HG03064 (cell line): Measurements from ENCODE around the gene CELA1.

Source experiments
- ATAC-seq: cut with Tn5 transposase; IDR thresholded peaks from one replicate; pipeline ENCODE4 v1.9.1; 2021; ENCODE audit warnings: low read depth; ENCODE audit not compliant: unreplicated experiment

CELA1 gene

DNA sequence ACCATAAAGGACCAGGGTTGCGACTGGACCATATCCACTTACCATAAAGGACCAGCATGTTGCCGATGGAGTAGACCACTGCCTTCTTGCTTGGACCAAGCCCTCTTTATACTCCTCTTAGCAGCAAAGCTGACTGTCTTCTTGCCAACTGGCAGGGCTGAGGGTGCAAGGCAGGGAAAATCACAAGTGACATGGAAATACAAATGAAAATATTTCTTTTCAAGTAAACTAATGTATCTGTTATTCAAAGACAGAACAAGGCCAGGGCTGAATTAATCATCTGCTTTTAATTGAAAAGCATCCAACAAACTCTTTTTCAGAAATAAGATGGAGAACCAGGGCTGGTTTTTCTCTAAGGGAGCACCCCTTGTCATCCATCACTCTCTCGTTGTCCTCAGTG is at the start of gene CELA1:
CELA1 (minus strand) TSS at position 99 of the 400 bp plus-strand sequence; CDS start at position 58, 41 bp downstream.
- no peak for ATAC-seq

DNA sequence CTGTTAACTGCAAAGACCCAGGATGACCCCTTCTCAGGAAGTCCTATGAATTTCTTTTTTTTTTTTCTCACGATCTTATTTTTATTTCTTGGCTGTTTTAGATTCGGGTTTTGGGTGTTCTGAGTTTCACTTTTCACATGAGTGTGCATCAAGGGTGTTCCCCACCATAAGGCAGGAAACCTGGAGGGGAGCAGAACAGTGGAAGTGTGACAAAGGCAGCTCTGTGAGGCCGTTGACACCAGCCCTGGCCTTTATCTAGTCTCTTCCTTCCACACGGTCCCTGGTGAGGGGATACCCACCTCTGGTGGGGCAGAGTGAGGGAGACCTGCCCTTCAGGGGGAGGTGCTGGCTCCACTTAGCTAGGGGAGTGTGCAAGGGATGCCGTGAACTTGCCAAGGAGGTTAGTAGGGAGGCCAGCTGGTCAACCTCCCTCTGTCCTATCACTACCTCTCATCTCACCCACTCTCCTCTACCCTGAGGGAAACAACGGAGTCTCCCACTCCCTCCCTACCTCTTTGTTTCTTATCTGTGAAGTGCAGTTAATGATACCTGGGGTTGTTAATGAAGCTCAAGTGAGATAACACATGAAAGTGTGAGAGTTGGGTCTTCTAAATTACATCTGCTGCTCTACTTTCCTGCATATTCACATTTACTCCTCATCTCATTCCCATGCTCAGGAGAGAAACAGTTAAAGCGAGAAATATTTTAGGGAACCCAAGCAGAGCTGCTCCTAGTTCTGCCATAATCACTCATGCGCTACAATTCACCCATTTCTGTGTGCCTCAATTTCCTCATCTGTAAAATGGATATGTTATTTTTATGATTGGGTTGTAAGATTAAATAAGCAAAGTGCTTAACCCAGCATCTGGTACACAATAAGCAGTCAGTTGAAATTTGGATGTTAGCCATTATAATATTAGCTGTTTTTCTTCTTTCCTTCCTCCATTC is 49.1 kb upstream of the CELA1 start:
- ATAC-seq, result peak; percentile 40

DNA sequence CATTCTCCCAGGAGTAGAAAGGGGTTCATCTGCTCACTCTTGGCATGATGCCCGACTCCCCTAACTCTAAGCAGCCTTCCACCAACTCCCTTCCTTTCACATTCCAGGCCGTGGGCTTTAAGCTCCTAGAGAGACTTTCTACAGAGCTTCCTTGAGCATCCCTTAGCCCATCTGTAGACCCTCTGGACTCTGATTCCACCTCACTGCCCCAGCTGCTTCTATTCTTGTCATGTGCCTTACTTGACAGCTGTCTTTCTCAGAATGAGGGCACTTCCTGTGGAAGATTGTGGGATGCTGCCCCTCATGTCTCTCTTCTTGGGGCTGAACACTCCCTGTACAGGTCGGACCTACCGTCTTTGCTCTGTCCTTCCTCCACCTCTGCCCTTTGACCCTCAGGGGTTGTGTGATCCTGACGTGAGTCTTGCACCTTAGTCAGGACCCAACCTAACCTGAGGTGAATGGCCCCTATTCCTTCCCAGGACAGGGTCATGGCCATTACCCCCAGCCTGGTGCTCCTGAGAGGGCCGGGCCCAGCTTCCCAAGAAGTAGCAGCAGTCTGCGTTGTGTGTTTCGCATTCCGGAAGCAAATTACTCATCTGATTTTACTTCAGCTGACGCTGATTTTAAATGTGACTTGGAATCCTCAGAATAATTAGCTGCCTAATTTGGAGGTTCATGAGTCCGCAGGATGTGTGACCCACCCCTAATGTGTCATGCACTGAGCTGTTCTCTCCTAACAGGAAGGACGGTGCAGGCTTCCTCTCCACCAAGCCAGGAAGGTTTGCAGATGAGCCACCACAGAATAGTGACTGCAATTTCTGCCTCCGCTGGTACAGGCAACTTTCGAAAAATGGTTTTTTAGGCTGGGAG is 47.4 kb upstream of the CELA1 start:
- ATAC-seq, result no peak

DNA sequence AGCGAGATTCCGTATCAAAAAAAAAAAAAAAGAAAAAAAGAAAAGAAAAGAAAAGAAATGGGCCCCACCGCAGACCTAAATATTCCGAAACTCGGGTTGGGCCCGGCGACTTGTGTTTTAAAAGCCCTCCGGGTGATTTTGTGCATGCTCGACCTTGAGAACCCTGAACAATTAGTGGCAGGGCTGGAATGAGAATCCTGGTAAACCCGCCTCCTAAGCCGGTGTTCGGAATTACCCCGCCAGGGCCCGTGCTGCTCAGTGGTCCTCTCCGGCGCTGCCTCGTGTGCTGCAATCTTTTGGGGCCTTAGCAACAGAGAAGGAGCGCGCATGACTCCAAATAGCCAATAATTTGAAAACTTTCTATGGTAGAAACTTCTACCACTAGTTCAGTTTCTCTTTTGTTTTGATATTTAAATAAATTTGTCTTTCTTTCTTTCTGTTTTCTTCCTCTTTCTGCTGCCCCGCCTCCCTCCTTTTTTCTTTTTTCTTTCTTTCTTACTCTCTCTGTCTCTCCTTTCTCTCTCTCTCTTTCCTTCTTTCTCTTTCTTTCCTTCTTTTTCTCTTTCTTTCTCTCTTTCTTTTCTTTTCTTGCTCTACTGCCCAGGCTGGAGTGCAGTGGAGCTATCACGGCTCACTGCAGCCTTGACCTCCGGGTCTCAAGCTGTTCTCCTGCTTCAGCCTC is 46.2 kb upstream of the CELA1 start:
- no peak for ATAC-seq

DNA sequence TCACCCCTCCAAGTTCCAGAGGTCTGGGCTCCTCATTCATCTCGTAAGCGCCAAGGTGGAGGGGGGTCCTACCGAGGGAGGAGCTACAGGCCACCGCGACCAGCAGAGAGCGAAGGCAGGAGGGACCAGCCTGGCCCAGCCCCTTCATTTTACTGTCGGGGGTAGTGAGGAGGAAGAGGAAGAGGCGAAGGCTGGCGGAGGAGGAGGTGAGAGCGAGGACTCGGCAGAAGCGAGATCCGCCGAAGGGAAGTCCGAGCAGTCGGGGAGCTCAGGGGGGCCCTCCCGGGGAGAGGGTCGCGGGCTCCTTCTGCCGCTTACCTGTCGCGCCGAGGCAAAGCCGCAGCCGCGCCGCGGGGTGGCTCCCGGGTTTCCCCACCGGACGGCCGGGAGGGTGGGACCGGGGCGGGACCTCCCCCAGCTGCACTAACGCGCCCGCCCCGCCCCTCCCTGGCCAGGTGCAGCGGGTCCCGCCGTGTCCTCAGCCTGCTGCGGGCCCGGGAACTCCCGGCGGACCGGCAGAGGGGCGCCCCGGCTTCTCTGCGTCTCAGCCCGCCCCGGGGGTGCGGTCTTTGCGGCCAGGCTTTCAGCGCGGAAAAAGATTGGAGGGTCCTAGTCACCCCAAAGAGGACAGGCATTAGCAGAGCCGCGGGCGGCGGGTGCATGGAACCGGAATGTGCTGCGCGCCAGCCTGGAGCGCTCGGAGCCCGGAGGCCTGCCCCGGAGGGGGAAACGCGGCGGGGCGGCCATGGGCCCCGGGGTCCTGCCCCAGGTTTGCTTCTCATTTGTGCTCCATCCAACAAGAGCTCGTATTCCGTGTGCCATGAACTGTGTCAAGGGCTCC is 45.0 kb upstream of the CELA1 start, which contains the start of gene GALNT6:
GALNT6 (minus strand) TSS at position 124 of the 841 bp plus-strand sequence. CDS start 11,625 bp downstream, outside the sequence.
- no peak for ATAC-seq

DNA sequence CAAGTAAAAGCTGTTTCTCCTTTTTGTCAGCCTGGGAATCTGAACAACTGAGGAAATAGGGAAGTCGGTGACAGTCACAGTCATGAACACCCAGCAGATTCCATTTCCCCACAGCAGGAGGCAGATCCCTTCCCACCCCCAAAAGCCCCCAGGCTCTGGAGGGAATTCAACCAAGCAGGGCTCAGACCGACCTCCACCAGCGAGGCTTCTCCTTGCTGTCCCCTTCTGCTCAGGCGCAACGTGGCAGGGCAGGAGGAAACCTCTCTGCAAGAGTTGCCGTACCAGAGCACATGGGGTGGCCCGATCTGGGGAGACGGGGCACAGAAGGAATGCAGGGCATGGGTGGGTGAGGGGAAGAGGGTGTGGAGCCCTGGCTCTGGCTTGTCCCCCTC is 44.4 kb upstream of the CELA1 start:
- no peak for ATAC-seq

DNA sequence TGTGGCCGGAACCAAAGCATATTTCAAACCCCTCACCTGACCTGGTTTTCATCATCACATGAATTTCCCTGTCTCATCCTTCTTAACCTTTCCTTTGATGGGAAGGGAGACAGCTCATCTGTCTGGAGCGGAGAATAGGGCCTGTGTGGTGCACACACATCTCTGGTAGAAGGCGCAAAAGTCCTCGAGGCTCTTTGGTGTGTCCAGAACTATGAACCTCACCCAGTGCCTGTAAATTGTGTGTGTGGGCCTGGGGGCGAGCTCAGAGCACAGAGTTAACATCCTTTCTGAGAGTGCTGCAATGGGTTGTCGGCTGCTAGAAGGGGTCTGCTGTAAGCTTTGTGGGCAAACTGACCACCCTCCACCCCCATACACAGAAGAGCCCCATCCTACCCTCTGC is 44.0 kb upstream of the CELA1 start:
- no peak for ATAC-seq

DNA sequence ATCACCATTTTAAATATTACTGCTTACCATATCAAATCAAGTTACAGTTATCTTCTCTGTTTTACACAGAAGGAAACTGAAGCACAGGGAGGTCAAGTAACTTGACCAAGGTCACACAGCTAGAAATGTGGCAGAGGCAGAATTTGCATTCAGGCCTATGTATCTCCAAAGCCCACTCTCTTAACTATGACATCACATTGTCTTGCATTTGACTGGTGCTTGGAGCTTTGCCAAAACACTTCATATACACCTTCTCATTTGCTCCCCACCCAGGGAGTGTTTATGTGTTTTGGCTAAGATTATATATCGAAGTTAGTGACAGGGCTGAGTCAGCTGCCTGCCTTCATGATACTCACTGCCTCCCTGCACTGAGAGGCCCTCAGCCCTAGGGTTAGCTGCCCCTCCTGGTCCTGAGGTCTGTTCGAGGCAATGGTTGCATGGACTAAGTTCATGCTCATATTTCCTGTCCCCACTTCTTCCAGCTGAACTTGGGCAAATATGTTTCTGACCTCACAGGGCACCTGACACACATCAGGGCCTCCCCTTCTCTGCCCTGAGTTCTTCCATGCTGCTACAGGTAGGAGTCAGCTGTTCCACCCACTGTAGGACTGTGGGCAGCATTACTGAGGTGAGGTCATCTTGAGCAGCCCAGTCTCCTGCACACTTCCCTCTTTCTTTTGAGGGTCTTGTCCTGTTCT is 43.0 kb upstream of the CELA1 start:
- no peak for ATAC-seq

DNA sequence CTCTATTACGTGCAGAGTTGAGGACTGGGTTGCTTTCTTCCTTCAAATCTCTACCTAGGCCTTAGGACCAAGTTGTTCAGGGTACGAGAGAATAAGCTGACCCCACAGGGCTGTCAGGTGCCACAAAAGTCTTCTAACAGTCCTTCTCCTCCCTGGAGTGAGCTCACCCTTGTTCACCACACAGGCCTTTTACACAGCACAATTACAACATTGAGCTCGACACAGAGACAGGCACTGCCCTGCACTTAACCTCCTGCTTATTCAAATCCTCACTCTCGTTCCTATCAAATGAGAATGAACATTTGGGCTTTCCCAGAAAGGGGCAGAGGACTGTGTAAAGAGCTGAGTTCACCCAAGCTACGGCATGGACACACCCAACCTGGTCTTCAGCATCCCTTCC is 42.4 kb upstream of the CELA1 start:
- ATAC-seq, result no peak

DNA sequence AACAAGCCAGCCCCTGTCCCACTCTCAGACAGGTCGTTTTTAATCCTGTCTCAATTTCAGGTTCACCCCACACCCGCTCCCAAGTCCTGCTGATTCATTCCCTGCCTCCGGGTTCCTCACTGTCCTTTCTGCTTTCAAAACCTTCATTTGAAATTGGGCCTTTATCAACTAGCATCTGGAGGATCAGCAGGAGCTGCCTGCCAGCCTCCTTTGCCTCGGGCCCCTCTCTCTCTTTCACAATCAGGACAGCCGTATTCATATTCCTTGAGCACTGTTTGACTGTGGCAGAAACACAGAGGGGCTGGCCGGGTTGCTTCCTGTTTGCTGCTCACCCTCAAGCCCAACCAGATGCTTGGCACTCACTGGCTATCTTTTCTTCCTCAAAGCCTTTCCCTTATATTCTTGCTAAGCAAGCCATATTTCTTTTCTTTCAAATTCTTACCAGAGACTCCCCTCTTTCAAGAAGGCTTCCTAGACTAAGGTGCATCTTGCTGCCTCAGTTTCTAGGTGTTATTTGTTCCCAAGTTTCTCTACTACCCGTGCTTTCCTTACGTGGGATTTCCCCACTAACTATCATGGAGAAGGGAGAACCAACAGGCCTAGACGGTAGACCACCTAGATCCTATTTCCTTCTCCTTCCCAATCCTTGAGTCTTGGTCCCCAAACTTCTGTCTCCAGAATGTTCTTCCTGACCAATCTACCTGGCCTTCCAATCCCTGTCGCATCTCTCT is 41.8 kb upstream of the CELA1 start:
- no peak for ATAC-seq

DNA sequence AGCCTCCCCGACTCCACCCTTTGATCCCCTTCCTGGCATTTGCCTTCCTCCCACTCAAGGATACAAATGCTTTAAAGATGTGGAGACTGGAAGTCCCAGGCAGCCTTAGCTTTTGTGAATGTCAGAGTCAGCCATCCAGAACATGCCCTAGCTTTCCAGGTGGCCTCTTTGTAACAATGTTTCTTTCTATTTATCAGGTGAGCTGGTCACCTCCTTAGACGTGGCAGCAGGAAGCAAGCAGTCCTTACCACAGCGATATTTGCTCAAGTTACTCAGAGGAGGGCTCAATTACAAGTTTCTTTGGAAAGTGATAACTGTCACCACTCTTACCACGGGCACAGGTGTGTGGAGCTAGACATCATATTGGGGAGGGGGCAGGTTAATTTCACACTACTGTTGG is 39.9 kb upstream of the CELA1 start:
- no peak for ATAC-seq

DNA sequence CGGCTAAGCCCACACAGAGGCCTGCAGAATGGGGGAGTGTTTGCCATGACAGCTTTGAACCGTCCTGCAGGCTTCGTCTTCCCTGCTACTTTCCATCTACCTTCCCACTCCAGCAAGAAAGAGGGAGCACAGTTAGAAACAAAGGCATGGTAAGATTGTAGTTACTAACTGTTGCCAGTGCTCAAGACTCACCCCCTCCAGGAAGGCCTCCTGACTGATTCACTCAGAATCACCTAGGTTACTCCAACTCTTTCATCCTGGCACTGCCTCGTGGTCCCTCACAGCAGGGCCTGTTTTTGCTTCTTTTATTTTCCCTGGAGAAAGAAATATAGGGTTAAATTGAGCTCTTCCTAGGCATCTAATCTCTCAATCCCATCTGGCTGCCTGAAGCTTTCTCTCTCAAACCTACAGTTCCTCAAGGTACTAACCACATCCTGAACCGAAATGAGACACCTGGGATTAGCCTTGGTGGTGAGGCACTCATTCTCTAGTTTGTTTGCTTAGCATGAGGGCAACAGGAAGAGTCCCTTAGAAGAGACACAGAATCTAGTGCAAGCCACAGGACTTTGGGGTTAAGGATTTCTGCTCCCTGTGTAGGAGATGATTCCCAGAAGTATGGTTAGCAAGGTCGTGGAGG is 36.9 kb upstream of the CELA1 start:
- ATAC-seq, result no peak

DNA sequence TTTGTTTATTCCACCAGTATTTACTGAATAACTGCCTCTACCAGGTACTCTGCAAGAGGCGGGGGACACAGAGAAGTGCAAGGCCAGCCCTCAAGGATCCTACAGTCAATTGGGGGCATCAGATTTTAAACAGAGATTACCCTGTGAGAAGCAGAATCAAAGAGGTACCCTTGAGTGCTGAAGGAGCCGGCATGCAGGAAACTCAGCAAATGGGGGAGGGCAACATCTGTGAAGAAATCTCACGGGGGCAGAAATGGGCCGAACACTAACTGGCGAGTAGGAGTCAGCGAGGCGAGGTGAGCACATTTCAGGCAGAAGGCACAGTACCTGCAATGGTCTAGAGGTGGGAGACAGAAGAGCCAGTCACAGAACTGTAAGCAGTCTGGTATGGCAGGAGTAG is 35.7 kb upstream of the CELA1 start:
- no peak for ATAC-seq

DNA sequence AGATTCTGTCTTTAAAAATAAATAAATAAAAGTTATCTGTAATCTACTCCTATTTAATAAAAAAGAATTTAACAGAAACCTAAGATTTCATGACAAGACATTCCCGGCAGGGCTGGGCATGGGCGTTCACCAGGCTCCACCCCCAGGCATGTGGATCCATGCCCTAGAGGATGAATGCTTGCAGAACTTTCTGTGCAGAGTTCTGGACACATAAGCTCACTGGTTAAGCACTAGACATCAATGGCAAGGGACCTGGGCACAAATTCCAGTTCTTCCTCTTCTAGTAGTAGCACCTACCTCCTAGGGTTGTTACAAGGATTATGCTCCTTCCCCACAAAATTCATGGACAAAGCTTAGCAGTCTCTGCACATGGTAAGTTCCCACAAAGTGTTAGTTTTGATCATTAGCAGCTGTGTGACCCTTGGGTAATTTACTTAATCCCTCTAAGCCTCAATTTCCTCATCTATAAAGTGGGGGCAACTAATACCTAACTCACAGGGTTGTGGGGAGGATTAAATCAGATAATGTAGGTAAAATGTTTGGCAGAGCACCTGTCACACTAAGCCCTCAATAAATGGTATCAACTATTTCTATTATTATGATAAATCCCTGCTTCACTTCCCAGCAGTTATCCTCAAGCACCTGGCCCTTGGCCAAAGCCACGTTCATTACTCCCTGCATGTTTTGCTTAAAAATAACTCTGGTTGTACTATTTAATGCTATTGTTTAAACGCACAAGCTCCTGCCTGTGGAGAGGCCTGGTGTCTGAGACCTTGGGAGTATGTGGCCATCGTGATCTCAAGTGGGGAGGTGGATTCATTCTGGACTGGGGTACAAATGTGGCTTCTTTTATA is 35.0 kb upstream of the CELA1 start:
- no peak for ATAC-seq

DNA sequence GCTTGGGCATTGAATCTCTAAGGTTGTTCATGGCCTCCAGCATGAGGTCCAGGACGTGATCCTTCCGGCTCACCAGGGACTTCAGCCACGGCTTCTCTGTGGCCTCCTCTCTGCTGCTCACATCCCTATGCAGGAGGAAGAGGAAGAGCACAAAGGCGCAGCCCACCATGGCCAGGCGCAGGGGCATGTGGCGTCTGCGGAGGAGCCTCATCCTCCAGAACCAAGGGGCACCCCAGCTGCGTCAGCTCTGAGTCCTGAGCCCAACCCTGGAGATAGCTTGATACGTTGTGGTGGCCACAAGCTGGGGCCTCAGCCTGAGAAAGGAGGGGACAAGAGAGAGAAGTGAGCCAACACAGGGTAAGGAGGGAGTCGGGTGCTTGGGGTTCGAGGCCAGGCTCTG is 33.1 kb upstream of the CELA1 start:
- ATAC-seq, result no peak

DNA sequence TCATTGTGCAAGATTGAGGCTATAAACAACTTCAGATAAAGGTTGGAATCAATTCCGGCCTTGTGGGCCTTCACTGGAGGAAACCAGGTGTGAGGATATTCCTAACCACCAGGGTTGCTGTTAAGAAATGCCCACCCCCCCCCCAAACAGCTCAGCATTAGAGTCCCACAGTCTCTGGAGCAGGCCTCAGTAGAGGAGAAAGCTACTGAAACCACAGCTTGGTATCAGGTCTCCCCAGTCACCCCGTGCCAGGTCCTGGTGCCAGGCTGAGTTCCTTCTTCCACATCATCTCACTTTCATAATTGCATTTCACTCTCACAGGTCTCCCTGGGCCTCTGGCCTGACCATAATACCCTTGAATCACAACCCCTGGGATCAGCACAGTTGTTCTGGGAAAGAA is 32.3 kb upstream of the CELA1 start:
- no peak for ATAC-seq
